DND-41 (cell line): ENCODE measurements around the gene ATP2C1.

Experiments
- EZH2 ChIP-seq: IDR thresholded peaks from 3 replicates; pipeline ENCODE4 v1.6.1; 2012; ENCODE audit warnings: borderline replicate concordance, low read depth, mild to moderate bottlenecking, moderate library complexity, low read length, inconsistent platforms; ENCODE audit not compliant: severe bottlenecking
- TF ChIP-seq, protein P1 (sequence below): IDR thresholded peaks from 2 replicates; pipeline ENCODE4 v1.5.1; 2012; ENCODE audit warnings: borderline replicate concordance, low read length, moderate library complexity, mild to moderate bottlenecking; ENCODE audit not compliant: poor library complexity, severe bottlenecking; ENCODE audit errors: extremely low read depth

DNA sequence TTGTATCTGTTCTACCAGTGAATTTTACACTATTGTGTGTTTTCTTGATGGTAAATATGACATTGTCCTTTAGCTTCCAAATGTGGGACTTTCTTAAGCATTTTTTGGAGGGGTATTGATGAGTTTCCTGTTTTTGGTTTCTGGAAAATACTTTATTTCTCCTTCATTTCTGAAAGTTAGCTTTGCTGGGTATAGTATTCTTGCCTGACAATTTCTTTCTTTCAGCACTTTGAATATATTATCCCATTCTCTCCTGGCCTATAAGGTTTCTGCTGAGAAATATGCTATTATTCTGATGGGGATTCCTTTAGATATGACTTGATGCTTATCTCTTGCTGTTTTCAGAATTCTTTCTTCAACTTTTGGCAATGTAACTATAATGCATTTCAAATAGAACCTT lies 15.4 kb upstream of the ATP2C1 start:
- TF ChIP-seq, protein P1, sequence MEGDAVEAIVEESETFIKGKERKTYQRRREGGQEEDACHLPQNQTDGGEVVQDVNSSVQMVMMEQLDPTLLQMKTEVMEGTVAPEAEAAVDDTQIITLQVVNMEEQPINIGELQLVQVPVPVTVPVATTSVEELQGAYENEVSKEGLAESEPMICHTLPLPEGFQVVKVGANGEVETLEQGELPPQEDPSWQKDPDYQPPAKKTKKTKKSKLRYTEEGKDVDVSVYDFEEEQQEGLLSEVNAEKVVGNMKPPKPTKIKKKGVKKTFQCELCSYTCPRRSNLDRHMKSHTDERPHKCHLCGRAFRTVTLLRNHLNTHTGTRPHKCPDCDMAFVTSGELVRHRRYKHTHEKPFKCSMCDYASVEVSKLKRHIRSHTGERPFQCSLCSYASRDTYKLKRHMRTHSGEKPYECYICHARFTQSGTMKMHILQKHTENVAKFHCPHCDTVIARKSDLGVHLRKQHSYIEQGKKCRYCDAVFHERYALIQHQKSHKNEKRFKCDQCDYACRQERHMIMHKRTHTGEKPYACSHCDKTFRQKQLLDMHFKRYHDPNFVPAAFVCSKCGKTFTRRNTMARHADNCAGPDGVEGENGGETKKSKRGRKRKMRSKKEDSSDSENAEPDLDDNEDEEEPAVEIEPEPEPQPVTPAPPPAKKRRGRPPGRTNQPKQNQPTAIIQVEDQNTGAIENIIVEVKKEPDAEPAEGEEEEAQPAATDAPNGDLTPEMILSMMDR = no peak
- no peak for TF ChIP-seq EZH2
